B cell (primary cell): ENCODE data around the gene CETN2. TPM values are rescaled to one million over a fixed set of nuclear protein-coding genes. Genes with fewer than 3 reads are reported as not detected.

Experiments
- ATAC-seq: fragments of 200-7000 bp; cut with Tn5 transposase; one replicate; pipeline ENCODE4 v1.10.0; 2021; ENCODE audit warnings: low read depth, mild to moderate bottlenecking, moderate number of reproducible peaks, moderate library complexity
- CTCF ChIA-PET: fragments of 350-600 bp; sonication (Branson Sonifier 250); formaldehyde crosslinking; loops from one replicate; lab custom pipeline; 2021; ENCODE audit warnings: antibody characterized with exemption, inconsistent platforms; lab: Charles Lee
- POLR2A ChIA-PET: fragments of 350-600 bp; sonication (Branson Sonifier 250); formaldehyde crosslinking; loops from one replicate; lab custom pipeline; 2021; ENCODE audit warnings: antibody characterized with exemption; lab: Charles Lee
- DNase-seq: peaks from one replicate; pipeline ENCODE4 v3.0.0; 2013
- H2AFZ ChIP-seq: 2 replicates; pipeline ENCODE4 v1.6.1; 2012; ENCODE audit warnings: mild to moderate bottlenecking, low read depth, low read length; ENCODE audit not compliant: insufficient read depth, poor library complexity, severe bottlenecking
- H3K27ac ChIP-seq, 2 donors: 1 replicate in 1 of 2; 2 replicates in 1 of 2; pipeline ENCODE4 v1.5.1; 2012 to 2013; ENCODE audit warnings: low read length in 2 of 2, mild to moderate bottlenecking in 2 of 2, moderate library complexity in 1 of 2
- H3K27me3 ChIP-seq, 4 experiments: fragments of 200-600 bp in 1 of 4; sonication (generic) in 1 of 4; replicated peaks in 1 of 4; 1 replicate in 2 of 4; 2 replicates in 2 of 4; pipeline versions ENCODE4 v1.6.1 to v1.7.0; 2013 to 2016; ENCODE audit warnings: low read length in 3 of 4, mild to moderate bottlenecking in 2 of 4, mixed read lengths in 1 of 4, moderate library complexity in 1 of 4; ENCODE audit not compliant: insufficient read depth in 4 of 4, control insufficient read depth in 3 of 4; ENCODE audit errors: control extremely low read depth in 1 of 4
- H3K36me3 ChIP-seq, 2 experiments: replicated peaks in 1 of 2; 1 replicate in 1 of 2; 2 replicates in 1 of 2; pipeline versions ENCODE4 v1.6.1 to v1.7.1; 2013; ENCODE audit warnings: low read length in 1 of 2; ENCODE audit not compliant: insufficient read depth in 2 of 2, control insufficient read depth in 1 of 2; ENCODE audit errors: control extremely low read depth in 1 of 2, extremely low read depth in 1 of 2
- H3K4me1 ChIP-seq, 2 donors: fragments of 200-600 bp in 1 of 2; sonication (generic) in 1 of 2; 1 replicate in 1 of 2; 2 replicates in 1 of 2; pipeline versions ENCODE4 v1.5.1 to v1.6.1; 2013 to 2017; ENCODE audit warnings: low read length in 2 of 2; ENCODE audit not compliant: control insufficient read depth in 2 of 2, insufficient read depth in 2 of 2
- H3K4me2 ChIP-seq: replicated peaks from 2 replicates; pipeline ENCODE3; 2012; ENCODE audit warnings: mild to moderate bottlenecking, low read depth, low read length; ENCODE audit not compliant: poor library complexity, severe bottlenecking
- H3K4me3 ChIP-seq, 5 experiments: fragments of 200-600 bp in 1 of 5; sonication (generic) in 1 of 5; 1 replicate in 3 of 5; 2 replicates in 2 of 5; pipeline versions ENCODE4 v1.5.1 to v1.7.0; 2011 to 2016; ENCODE audit warnings: low read length in 4 of 5, mild to moderate bottlenecking in 4 of 5, low read depth in 2 of 5, control low read depth in 1 of 5, moderate library complexity in 1 of 5; ENCODE audit not compliant: insufficient read depth in 1 of 5; ENCODE audit errors: control extremely low read depth in 1 of 5, extremely low read depth in 1 of 5
- H3K79me2 ChIP-seq: fragments of 200-600 bp; sonication (generic); one replicate; pipeline ENCODE4 v1.6.0; 2016; ENCODE audit warnings: low read length; ENCODE audit not compliant: control insufficient read depth, insufficient read depth
- H3K9ac ChIP-seq: fragments of 200-600 bp; sonication (generic); 2 replicates; pipeline ENCODE4 v1.6.1; 2017; ENCODE audit warnings: mild to moderate bottlenecking, low read length, moderate library complexity
- H3K9me3 ChIP-seq, 3 donors: one replicate each; pipeline versions ENCODE4 v1.6.1 to v1.7.1; 2013; ENCODE audit warnings: low read length in 2 of 3; ENCODE audit not compliant: control insufficient read depth in 2 of 3, insufficient read depth in 1 of 3; ENCODE audit errors: control extremely low read depth in 1 of 3
- H4K20me1 ChIP-seq: 2 replicates; pipeline ENCODE4 v1.6.0; 2012; ENCODE audit warnings: mild to moderate bottlenecking, low read length; ENCODE audit not compliant: insufficient read depth, control insufficient read depth, poor library complexity, severe bottlenecking
- H3K27ac Mint-ChIP-seq: one replicate; pipeline ENCODE4 v1.8.0; 2021; ENCODE audit warnings: mixed read lengths
- H3K27me3 Mint-ChIP-seq: one replicate; pipeline ENCODE4 v1.8.0; 2021; ENCODE audit warnings: mixed read lengths
- H3K4me1 Mint-ChIP-seq: one replicate; pipeline ENCODE4 v1.8.0; 2021; ENCODE audit warnings: mixed read lengths
- H3K4me3 Mint-ChIP-seq: one replicate; pipeline ENCODE4 v1.8.0; 2021; ENCODE audit warnings: mixed read lengths
- H3K9me3 Mint-ChIP-seq: one replicate; pipeline ENCODE4 v1.8.0; 2022; ENCODE audit warnings: mixed read lengths; ENCODE audit not compliant: insufficient read depth
- EZH2 ChIP-seq: IDR thresholded peaks from 2 replicates; pipeline ENCODE4 v1.6.1; 2012; ENCODE audit warnings: borderline replicate concordance, low read depth, mild to moderate bottlenecking, moderate library complexity, low read length; ENCODE audit not compliant: insufficient read depth, poor library complexity, severe bottlenecking
- WGBS: methylation state at CpG from one replicate; pipeline ENCODE4 v1.1.5; 2013; ENCODE audit warnings: missing lambda C conversion rate; ENCODE audit not compliant: insufficient coverage; 5-methylcytosine and 5-hydroxymethylcytosine counted together
- intact Hi-C: fragments of 100-400 bp; cut with micrococcal nuclease; formaldehyde crosslinking; loops from one replicate; pipeline ENCODE4 v1.10.0; 2022
- polyA plus RNA-seq: library from polyadenylated mRNA; depleted of rRNA; stranded (reverse); fragments of >200 nt; gene quantifications from 2 replicates; pipeline ENCODE4 v1.2.3, GENCODE V29; 2012
- total RNA-seq, 2 donors: library from RNA; stranded (reverse); fragments of 120-200 nt in 1 of 2; gene quantifications; 1 replicate in 1 of 2; 2 replicates in 1 of 2; pipeline versions ENCODE4 v1.2.3 to v1.2.4, GENCODE V29; 2013 to 2022
- TF ChIP-seq, protein P1 (sequence below): fragments of 200-600 bp; IDR thresholded peaks from one replicate; pipeline ENCODE4 v1.8.0; 2022; ENCODE audit warnings: antibody characterized with exemption, mild to moderate bottlenecking

The CETN2 gene
- total and polyA plus RNA-seq, 2 donors (not counting 1 experiment from before 2014, with no cell fraction given) = 3.3 to 9.4 TPM

DNA sequence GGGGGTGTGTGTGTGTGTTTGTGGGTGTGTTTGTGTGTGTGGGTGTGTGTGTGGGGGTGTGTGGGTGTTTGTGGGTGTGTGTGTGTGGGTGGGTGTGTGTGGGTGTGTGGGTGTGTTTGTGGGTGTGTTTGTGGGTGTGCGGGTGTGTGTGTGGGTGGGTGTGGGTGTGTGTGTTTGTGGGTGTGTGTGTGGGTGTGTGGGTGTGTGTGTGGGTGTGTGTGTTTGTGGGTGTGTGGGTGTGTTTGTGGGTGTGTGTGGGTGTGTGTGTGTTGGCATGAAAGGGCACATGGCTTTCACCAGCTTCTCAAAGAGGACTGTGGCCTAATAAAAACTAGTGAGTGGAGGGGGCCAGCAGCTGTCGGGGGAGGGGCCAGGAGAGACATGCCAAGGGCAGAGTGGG lies 42.0 kb upstream of the CETN2 start:
- TF ChIP-seq EZH2 = no peak
- TF ChIP-seq, protein P1, sequence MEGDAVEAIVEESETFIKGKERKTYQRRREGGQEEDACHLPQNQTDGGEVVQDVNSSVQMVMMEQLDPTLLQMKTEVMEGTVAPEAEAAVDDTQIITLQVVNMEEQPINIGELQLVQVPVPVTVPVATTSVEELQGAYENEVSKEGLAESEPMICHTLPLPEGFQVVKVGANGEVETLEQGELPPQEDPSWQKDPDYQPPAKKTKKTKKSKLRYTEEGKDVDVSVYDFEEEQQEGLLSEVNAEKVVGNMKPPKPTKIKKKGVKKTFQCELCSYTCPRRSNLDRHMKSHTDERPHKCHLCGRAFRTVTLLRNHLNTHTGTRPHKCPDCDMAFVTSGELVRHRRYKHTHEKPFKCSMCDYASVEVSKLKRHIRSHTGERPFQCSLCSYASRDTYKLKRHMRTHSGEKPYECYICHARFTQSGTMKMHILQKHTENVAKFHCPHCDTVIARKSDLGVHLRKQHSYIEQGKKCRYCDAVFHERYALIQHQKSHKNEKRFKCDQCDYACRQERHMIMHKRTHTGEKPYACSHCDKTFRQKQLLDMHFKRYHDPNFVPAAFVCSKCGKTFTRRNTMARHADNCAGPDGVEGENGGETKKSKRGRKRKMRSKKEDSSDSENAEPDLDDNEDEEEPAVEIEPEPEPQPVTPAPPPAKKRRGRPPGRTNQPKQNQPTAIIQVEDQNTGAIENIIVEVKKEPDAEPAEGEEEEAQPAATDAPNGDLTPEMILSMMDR = no peak
- WGBS = no CpG with 5 or more reads among the region's 2 CpGs
- Histone ChIP-seq H3K9ac (no peak overlapping the region), H3K4me2 (no peak overlapping the region), H3K27me3 (no peaks in the 10 kb centered on the region), H3K4me3 (no peak overlapping the region), H2AFZ (no peak overlapping the region), H3K4me1 (peaks cover 0 to 6% of the 10 kb centered on the region in 2 donors), H4K20me1 (no peaks in the 10 kb centered on the region), H3K27ac (no peak overlapping the region), H3K36me3 (peaks cover 0 to 2% of the 10 kb centered on the region in 2 experiments), H3K79me2 (no peaks in the 10 kb centered on the region), H3K9me3 (peaks cover 0 to 9% (median 0%) of the 10 kb centered on the region in 3 donors)
- POLR2A ChIA-PET = no interaction called here
- H3K27me3 Mint-ChIP-seq = no peaks in the 10 kb centered on the region
- intact Hi-C loops = no loop called here
- CTCF ChIA-PET = no interaction called here
- peaks cover 11% of the 10 kb centered on the region for H3K4me1 Mint-ChIP-seq
- no peak overlapping the region for H3K4me3 Mint-ChIP-seq
- ATAC-seq (no peak), DNase-seq (no peak)
- H3K9me3 Mint-ChIP-seq = no peaks in the 10 kb centered on the region
- H3K27ac Mint-ChIP-seq = no peak overlapping the region

DNA sequence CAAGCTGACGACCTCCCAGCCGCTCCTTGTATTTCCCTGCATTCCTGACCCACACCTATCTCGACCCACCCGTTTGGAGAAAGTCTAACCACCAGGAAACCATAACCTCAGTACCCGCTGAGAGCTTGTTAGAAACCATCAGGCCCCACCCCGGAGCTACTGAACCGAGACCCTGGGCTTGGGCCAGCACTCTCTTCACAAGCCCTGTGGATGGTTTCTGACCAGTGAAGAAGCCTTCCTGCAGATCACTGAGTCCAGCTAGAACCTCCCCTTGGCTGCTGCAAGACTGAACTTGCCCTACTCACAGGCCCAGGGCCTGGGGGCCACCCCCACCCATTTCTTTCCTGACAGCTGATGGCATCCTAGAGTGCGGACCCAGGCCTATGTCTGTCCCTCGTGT lies 40.7 kb upstream of the CETN2 start:
- no peak overlapping the region for H2AFZ ChIP-seq
- H3K27ac ChIP-seq = no peak overlapping the region
- H3K79me2 ChIP-seq = no peaks in the 10 kb centered on the region
- peaks cover 0 to 6% of the 10 kb centered on the region in 2 experiments for H3K36me3 ChIP-seq
- H3K4me1 Mint-ChIP-seq = peaks cover 11% of the 10 kb centered on the region
- intact Hi-C loops = no loop called here
- H3K4me3 Mint-ChIP-seq = no peak overlapping the region
- H3K4me1 ChIP-seq = peaks cover 0 to 6% of the 10 kb centered on the region in 2 donors
- H3K27me3 Mint-ChIP-seq = no peaks in the 10 kb centered on the region
- H3K27ac Mint-ChIP-seq = no peak overlapping the region
- 79% methylated on average over 5 of the region's 9 CpGs for WGBS
- H3K4me3 ChIP-seq = no peak overlapping the region
- DNase-seq (no peak), ATAC-seq (no peak)
- H3K27me3 ChIP-seq = no peaks in the 10 kb centered on the region
- no peaks in the 10 kb centered on the region for H3K9me3 Mint-ChIP-seq
- TF ChIP-seq EZH2 = no peak
- H3K4me2 ChIP-seq = no peak overlapping the region
- H4K20me1 ChIP-seq = no peaks in the 10 kb centered on the region
- peaks cover 0 to 9% (median 0%) of the 10 kb centered on the region in 3 donors for H3K9me3 ChIP-seq
- POLR2A ChIA-PET = no interaction called here
- H3K9ac ChIP-seq = no peak overlapping the region
- CTCF ChIA-PET = no interaction called here
